Measurements from ENCODE around the gene MBNL3.

DNA sequence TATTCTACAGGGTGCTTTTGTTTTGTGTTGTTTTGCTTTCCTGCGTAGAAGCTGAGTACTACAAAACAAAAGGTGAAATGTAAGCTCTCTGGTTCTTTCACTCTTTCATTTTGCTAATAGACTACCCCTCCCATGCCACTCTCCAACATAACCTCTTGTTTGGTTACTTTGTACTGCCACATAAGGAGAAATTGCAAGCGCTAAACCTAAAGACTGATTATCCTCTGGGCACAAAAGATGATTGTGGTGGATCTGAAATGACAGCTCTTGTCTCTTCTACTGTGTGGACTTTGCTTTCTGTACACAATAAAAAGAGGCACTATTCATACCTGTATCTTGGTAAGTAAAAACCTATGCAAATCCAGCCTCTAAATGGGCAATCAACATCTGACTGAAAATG lies 5.3 kb downstream of the MBNL3 start:
- TF ChIP-seq, protein P1, sequence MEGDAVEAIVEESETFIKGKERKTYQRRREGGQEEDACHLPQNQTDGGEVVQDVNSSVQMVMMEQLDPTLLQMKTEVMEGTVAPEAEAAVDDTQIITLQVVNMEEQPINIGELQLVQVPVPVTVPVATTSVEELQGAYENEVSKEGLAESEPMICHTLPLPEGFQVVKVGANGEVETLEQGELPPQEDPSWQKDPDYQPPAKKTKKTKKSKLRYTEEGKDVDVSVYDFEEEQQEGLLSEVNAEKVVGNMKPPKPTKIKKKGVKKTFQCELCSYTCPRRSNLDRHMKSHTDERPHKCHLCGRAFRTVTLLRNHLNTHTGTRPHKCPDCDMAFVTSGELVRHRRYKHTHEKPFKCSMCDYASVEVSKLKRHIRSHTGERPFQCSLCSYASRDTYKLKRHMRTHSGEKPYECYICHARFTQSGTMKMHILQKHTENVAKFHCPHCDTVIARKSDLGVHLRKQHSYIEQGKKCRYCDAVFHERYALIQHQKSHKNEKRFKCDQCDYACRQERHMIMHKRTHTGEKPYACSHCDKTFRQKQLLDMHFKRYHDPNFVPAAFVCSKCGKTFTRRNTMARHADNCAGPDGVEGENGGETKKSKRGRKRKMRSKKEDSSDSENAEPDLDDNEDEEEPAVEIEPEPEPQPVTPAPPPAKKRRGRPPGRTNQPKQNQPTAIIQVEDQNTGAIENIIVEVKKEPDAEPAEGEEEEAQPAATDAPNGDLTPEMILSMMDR (IDR thresholded peaks at IDR 0.05; ENCODE audit: insufficient read depth, low read length, poor library complexity, severe bottlenecking), result no peak
- TF ChIP-seq EZH2phosphoT487 (conservative IDR thresholded peaks at IDR 0.05; ENCODE audit: low read length), result no peak

Measured in SU-DHL-6 (cell line).